ENCODE data around the gene BTF3L4.

DNA sequence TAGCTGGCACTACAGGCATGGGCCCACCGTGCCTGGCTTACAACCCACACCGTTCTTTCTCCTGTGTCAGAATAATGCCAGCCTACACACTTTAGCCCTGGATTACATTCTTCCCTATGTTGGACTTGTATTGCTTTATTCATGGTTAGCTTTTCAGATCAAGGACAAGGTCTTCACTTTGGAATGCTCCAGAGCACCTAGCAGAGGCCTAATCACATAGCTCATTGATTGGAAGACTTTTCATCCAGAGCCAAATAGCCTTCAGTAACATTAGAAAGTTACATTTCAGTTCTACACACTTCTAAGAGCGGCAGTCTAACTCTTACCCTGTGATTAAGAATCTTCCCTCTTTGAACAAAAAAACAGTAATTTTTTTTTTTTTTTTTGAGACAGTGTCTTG lies 56.4 kb downstream of the BTF3L4 start:
- TF ChIP-seq POLR2A (IDR thresholded peaks at IDR 0.05; ENCODE audit: low read depth, low read length) (no peak), POLR2AphosphoS5 (IDR thresholded peaks at IDR 0.05; ENCODE audit: low read depth, low read length) (no peak), TAF1 (IDR thresholded peaks at IDR 0.05; ENCODE audit: borderline replicate concordance, low read depth, low read length) (no peak)
